ENCODE results near the gene MED12L.
A peak's percentile ranks its signal among the peaks of the same experiment; 100 is the strongest.
"Not testable (repeated sequence)": the region's sequence is repeated elsewhere in the genome, so short reads cannot be mapped to it uniquely, and the experiment has no call there.

MED12L gene

GRCh38 chr3:151135541-151136337, 50.3 kb downstream of the MED12L start:
- peak; percentile 25 for DNase-seq

GRCh38 chr3:151142929-151143328, 57.5 kb downstream of the MED12L start:
- DNase-seq: no peak

GRCh38 chr3:151144016-151144415, 58.6 kb downstream of the MED12L start:
- no peak for DNase-seq

GRCh38 chr3:151144760-151145159, 59.3 kb downstream of the MED12L start:
- DNase-seq: no peak

- DNase-seq: no peak
Observed at GRCh38 chr3:151145713-151146070, 60.2 kb downstream of the MED12L start.

- DNase-seq: peak; percentile 92
Observed at GRCh38 chr3:151146071-151146730, 60.7 kb downstream of the MED12L start.

- DNase-seq: no peak
Observed at GRCh38 chr3:151146731-151147091, 61.2 kb downstream of the MED12L start.

GRCh38 chr3:151147299-151147698, 61.8 kb downstream of the MED12L start:
- DNase-seq: no peak

GRCh38 chr3:151152455-151153079, 67.1 kb downstream of the MED12L start:
- DNase-seq: no peak

- no peak for DNase-seq
Observed at GRCh38 chr3:151154566-151154965, 69.1 kb downstream of the MED12L start.

- DNase-seq: no peak
Observed at GRCh38 chr3:151155409-151156128, 70.1 kb downstream of the MED12L start.

- DNase-seq: peak; percentile 75
Observed at GRCh38 chr3:151156618-151157216, 71.3 kb downstream of the MED12L start.

- no peak for DNase-seq
Observed at GRCh38 chr3:151159806-151160205, 74.3 kb downstream of the MED12L start.

- DNase-seq: no peak
Observed at GRCh38 chr3:151165226-151165625, 79.8 kb downstream of the MED12L start.

GRCh38 chr3:151166161-151166560, 80.7 kb downstream of the MED12L start:
- no peak for DNase-seq

GRCh38 chr3:151168269-151169094, 83.0 kb downstream of the MED12L start:
- DNase-seq: peak; percentile 61

- no peak for DNase-seq
Observed at GRCh38 chr3:151169262-151169947, 83.9 kb downstream of the MED12L start.

- not testable (repeated sequence) for DNase-seq
Observed at GRCh38 chr3:151169948-151170679, 84.7 kb downstream of the MED12L start.

- DNase-seq: no peak
Observed at GRCh38 chr3:151171145-151171757, 85.8 kb downstream of the MED12L start.

- DNase-seq: no peak
Observed at GRCh38 chr3:151174351-151174750, 88.9 kb downstream of the MED12L start.

Data from NCI-H2171 treated with DMSO at 0.1 percent for 48 hours (cell line).